Glomerular visceral epithelial cell (primary cell): ENCODE measurements around the gene COMMD10.
A peak's percentile ranks its signal among the peaks of the same experiment; 100 is the strongest.

ENCODE experiments used
- DNase-seq: peaks from one replicate; pipeline ENCODE4 v3.0.0-alpha.2; 2016; ENCODE audit errors: extremely low spot score

COMMD10 gene

DNA sequence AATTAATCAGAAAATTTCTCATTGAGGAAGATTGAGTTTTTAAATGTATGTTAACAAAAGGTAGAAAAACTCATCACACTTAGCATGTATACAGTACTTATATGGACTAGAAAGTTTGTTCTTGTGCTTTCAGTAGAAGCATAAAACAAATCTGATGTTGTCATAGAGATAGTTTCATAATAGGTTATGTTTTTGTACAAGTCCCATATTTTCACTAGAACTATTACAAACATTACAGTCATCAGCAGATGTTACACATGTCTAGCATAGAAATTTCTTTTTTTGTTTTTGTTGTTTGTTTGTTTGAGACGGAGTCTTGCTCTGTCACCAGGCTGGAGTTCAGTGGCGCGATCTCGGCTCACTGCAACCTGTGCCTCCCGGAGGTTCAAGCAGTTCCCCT is 131.4 kb downstream of the COMMD10 start:
- no peak for DNase-seq

DNA sequence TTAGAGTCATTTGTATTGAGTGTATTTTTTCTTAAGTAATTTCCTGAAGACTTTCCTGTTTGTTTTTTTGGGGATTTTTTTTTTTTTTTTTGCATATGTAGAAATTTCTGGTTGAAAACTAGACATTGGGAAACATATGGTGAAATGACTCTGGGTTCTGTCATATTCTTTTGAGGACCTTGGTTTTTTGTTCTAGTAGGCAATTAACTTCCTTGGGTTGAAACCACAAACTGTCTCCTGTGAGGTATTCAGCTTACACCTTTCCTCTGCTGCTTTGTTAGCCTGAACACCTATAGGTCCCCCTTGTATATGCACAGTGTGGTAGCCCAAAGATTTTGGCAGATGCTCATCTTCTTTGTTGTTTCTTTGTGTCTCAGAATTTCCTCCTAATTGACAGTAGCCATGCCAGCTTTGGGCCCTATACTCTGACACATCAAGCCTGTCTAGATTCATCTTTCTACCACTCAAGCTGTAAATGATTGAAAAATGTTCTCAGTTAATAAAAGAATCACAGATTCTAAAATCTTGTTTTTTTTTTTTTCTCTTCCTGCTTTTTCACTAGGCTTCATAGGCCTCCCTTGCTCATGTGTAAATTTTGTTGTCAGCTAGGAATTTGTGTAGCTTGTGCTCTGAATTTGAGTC is 140.6 kb downstream of the COMMD10 start:
- no peak for DNase-seq

DNA sequence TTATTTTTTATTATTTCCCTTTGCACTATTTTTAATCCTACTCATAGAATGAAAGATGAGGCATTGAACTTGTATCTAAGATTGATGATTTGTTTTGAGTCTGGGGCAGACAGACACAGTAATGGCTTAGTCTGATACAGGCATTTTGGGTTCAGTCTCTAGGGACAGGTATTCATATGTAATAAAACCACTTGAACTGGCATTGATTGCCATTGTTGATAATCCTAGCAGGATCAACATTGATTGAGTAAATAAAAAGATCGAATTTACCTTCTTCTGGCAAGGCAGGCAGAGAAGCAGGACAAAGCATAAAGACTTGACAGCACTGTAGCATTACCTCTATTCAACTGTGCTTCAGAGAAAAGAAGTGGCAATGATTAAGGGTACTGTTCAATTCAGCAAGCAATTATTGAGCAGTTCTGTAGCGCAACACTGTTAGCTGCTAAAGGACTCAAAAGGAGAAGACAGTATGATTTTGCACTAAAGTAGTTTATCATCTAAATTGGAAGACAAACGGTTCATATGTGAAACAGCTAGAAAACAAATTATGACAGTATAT is 144.4 kb downstream of the COMMD10 start:
- no peak for DNase-seq

DNA sequence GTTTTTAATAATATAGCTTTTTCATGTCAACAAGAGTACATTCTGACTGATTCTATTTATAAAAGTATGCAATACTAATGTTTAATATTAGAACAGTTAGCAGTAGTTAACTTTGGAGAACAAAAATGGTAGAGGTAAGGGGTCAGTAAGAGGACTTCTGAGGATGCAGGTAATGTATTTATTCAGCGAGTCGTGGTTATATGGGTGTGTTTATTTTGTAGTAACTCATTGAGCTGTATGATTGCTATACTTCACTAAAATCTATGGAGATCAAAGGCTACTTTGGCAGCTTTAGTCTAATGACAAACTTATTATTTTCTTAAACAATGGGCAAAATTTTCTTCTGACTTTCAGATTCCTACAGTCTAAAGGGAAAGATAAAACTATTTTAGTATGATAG is 146.5 kb downstream of the COMMD10 start:
- no peak for DNase-seq

DNA sequence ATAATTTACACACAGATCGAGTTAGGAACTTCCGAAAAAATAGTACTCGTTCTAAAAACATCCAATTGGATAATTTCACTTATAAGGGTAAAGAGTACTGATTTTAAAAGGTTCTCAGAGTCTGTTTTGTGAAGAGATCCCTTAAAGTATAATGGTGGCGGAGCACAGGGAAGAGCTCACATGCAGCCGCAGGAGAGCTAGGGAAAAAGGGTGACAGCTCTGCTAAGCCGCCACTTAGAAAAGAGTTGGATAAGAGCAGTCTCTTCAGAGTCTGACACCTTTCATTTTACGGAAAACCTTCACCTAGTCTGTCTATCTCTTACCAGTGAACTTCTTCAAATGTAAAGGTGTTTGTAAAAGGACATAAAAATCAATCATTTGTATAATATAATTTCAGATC is 149.9 kb downstream of the COMMD10 start:
- DNase-seq: no peak

DNA sequence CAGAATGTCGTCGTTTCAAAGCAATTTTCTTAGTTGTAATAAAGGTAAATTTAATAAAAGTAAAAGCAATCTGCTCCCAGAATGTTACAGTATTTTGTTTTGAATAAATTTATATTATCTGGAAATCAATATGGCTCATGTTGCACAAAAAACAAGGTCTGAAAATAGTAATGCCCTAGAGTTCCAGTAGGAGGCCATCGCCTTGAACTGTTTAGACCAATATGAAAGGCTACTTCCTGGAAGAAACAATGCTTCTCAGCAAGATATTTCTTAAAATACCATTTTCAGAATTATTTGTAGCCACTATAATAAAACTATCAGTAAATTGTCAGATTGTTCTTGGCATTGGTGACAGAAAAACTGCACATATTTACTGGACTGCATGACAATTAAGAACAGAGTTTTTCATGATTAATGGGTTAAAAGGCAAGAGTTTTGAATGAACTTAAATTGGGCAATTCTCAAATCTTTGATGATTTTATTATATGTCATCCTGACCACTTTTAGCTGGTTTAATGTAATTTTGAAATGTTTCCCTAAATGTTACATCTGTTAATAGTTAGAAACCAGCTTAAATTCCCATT is 153.2 kb downstream of the COMMD10 start:
- no peak for DNase-seq

DNA sequence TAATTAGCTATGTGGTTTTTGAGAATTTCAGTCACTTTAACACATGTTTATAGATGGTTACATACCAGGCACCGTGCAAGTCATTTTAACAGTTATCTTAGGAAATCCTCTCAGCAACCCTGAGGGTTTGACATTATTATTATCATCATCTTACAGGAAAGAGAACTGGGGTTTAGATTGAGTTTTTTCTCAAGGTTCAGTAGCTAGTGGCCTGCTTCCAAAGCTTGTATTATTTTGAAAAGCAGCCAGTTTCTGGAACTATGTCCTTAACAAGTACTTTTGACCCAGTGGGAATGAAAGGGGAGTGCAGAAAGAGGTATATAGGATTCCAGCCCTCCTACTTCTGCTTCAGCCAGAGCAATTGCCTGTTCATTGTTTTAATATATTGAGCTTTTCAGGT is 157.5 kb downstream of the COMMD10 start:
- DNase-seq: no peak

DNA sequence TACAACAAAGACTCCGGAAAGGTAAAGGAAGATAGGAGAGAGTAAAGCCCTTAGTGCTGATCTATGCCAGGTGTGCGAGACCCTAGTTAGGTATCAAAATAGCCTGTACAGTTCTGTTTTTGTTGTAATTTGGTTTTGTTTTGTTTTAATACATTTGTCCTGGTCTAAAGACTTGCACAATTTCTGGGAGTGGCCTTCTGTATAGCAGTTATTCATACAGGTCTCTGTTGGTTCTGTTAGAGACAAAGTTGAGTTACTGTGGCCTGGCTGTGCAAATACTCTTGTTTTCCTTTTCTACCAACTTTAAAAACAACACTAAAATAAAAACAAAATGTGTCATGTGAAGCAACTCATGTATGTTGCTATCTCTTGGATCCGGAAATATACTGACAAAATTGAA is 163.6 kb downstream of the COMMD10 start:
- no peak for DNase-seq

DNA sequence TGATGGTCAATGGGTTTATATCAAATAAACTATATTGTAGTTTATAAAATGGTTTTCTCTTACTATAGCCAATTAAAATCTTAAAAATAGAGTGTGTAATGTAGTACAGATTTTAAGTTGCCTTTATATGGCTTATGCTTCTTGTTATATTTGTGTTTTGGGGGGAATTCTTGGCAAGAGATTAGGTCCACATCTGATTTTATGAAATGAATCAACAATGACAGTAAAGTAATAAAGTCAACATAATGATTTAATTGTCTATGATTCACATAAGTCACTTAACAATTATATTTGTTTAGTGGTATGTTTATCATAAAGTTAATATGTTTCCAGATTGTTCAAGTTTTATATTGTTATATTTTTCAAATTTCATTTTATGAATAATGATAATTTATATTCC is 164.8 kb downstream of the COMMD10 start:
- no peak for DNase-seq

DNA sequence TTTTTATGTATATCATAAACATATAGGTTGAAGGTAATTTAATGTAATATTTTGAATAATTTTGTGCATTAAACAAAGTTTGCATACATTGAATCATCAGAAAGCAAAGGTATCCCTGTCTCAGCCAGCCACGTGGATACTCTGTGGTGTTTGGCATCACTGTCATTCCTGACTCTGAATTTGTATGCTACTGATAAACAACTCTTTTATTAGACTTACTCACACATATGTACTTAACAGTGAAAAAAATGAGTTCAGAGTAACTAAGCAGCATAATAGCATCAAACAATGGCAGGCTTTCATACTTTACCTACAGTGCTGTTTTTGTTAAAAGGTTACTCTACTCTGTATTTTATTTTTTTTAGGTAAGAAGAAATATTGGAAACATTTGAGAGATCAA is 171.9 kb downstream of the COMMD10 start:
- DNase-seq: no peak

DNA sequence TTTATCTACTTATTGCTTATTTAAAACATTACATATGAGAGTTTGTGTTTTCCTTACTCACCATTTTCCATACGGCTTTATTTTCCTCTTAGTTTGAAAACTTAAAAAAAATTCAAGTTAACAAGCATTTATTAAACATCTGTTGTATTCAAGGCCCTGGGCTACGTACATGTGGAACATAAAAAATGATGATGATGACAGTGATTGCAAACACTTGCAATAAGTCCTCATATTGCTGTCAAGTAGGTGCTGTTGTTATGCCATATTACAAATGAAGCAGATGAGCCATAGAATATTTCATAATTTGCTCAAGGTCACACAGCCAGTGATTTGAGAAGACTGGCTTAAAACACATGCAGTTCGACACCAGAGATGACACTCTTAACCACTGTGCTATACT is 180.6 kb downstream of the COMMD10 start:
- DNase-seq: no peak

DNA sequence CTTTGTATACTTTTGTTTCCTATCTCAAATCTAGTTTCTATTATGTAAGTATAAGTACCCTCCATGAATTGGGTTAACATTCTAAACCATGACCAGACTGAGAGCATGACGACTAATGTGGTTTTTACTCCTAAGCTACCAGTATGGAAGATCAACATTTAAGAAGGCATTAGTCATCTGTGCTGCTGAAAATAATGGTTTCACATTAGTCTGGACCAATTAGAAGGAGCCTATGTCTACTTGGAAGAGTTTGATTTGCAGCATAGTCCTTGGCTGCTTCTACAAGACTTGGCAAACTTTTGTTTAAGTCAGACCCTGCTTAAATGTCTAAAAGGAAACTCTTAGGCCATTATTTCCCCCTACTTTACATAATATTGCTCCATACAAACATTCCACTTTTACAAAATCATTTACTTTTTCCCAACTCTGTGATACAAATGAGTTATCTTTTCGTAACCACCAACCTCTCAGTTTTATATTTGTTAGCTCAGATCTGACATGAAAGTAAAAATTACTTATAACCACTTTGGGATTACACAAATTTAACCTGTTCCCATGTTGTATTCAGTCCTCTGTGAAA is 186.7 kb downstream of the COMMD10 start:
- DNase-seq: peak; percentile 57

DNA sequence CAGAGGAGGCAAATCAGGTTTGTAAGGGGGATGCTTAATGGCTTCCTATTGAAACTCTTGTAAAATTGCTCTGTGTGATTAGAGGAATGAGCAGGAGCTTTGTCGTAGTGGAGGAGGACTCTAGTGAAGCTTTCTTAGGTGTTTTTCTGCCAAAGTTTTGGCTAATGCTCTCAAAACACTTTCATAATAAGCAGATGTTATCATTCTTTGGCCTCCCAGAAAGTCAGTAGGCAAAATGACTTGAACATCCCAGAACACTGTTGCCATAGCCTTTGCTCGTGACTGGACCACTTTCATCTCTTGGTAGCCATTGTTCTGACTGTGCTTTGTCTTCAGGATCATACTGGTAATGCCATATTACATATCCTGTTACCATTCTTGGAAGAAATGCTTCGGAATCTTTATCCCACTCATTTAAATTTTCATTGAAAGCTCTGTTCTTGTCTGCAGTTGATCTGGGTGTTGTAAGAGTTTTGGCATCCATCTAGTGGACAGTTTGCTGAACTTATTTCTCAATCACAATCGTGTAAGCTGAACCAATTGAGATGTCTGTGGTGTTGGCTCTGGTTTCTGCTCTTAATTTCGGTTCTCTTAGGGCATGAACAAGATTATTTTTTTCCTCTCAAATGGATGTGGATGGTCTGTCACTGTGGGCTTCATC is 187.6 kb downstream of the COMMD10 start:
- DNase-seq: no peak

DNA sequence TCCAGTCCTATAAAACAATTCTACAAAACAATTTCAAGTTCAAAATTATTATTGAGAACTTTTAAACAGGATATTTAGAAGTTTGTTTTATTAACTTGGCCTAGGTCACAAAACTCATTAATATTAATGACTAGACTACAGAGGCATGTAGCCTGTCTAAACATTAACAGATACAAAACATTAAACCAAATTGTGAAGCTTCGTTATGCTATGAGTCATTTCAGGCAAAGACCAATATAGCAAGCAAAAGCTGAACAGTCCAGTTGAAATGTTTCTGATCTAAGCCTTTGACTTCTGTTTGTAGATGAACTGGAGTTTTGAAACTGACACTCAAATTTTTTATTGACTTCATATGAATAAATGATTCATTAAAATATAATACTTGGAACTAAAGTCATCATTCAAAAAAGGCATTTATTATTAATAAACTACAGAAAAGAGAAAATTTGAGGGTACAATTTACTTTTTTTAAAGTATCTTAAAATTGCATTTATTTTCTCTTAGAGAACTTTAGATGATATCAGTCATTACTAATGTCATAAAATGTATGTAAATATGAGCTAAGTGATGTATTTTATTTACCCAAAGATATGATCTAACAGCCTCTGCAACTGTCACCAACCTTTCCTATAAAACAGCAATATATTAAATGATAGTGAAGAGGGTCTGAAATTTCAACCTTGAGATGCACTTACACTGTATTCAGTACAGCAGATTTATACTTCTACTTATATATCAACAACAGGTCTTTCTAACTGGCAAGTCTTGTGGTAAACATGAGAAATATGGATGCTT is 188.8 kb downstream of the COMMD10 start:
- peak; percentile 33 for DNase-seq

DNA sequence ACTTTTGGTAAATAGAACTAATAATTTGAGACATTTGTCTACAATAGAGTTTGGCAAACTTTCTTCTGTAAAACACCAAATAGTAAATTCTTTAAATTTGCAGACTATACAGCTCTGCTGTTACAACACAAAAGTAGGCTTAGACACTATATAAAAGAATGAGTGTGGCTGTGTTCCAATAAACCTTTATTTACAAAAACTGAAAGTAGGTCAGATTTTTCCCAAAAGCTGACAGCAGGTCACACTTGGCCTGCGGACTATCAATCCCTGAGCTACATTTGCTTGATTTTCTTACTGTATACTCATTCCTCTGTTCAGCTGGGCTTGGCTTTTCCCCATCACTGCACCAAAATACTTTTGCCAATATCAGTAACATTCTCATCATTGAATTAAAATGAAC is 189.4 kb downstream of the COMMD10 start:
- DNase-seq: no peak

DNA sequence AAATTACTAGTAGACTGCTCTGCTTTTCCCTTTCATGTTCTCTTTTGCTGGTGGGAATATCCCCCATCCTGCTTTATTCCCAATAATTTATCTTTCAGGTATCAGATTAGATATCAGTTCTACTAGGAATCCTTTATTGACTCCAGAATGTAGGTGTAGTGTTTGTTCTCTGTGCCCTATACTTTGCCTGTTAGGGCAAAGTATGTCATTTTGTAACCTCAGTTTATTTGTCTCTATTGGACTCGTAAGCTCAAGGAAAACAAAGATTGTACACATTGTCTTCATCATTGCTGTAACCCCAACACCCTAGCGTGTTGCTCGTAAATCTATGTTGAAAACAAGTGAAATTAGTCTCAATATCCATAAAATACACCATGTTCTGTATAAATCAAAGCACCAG is 190.5 kb downstream of the COMMD10 start:
- no peak for DNase-seq

DNA sequence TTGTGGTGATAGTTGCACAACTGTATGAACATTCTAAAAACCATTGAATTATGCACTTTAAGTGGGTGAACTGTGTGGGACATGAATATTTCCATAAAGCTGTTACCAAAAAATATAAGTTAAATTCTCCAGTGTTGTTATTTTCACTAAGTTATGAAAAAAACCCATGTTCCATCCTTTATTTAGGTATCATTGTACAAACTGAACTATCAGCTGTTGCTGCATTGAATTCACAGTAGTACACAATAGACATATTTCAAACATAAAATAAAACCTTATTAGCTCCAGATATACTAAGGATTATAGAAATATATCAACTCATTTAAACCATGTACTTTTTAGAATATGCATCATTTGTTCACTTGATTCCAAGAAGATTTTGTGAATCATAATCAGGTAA is 192.1 kb downstream of the COMMD10 start:
- DNase-seq: no peak

DNA sequence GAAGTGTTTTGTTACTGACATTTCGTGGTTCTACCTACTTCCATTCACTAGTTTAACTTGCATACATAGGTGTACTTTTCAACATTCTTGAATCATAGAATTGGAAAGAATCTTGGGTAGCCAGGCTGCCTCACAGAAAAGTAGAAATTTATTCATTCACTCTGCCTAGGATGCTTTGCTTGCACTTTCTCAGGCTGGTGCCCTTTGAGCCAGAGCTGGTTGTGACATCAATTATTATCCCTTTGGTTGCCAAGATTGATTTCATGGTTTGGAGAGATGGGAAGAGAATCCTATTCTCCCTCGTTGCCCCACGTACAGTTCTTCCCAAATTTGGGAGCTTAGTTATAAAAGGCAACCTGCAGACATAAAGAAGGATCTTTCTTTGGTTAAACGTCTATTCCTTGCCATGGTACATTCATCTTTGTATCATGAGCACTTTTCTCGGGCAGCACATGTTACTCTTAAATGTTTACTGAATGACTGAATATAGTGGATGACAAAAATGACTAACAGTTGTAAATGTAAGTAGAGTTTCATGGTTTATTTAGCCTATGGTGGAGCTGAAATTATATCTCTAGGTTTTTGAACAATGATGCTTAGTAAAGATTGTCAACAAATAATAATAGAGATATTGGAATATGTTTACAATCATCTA is 195.5 kb downstream of the COMMD10 start:
- no peak for DNase-seq

DNA sequence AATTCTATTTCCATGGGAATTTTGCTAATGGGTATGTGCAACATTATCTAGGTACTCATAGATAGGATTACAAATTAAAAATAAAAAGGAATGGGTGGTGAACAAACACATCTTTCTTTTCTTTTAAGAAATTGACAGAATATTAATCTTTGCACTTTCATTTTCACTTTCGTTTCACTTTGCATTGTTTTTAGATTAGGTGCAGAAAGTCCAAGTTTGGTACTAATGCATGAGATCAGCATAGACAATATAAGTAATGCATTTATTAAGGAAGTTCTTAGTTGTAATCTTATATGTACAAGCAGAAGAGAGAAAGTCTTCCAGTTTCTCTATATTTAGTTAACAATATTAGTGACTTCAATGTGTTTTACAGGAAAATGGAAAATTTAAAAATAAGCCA is 196.5 kb downstream of the COMMD10 start:
- no peak for DNase-seq

DNA sequence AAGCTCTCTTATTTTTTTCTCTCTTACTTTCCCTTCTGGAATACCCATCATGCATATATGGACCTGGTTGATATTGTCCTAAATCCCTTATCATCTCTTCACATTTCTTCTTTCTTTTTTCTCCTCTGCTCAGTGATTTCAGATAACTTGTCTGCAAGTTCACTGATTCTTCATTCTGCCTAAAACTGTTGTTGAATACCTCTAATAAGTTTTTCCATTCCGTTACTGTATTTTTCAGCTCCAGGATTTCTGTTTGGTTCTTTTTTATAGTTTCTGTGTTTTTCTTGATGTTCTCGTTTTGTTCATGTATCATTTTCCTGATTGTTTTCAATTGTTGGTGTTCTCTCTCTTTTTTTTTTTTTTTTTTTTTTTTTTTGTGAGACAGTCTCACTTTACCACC is 203.7 kb downstream of the COMMD10 start:
- DNase-seq: no peak

DNA sequence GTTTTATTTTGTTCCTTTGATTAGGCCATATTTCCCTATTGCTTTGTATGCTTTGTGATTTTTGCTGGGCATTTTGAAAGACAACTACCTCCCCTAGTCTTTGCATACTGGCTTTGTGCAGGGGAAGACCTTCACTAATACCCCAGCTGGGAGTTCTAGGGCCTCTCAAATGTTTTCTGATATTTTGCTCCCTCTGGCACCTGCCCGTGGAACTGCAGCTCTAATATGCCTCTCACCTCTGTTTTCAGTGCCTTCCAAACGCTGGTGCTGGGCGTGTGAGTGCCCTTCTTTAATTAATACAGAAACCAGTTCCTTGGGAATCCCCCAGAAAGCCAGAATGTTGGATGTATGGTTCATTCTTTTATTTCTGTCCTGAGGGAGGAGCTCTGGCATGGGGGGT is 204.5 kb downstream of the COMMD10 start:
- DNase-seq: no peak

DNA sequence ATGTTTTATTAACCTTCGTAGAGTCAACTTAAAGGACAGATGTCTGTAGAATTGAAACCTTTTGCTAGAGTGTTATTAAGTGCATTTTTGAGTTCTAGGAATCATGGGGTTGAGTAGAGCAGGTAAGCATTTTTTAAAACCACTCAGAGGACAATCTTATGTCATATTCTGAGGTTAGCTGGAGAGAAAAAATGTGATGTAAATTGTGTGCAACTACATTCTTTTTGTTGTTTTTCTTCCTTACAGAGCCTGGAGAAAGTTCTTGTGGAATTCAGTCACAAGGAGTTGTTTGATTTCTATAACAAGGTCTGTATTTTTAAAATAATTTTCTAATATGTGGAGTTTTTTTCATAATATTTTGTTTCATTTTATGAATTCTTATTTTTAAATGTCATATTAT is 206.4 kb downstream of the COMMD10 start:
- DNase-seq: no peak
